HepG2 (cell line): ENCODE results near the gene CARMIL3. TPM values are rescaled to one million over a fixed set of nuclear protein-coding genes. Genes with fewer than 3 reads are reported as not detected.

Source experiments
- ATRX ChIP-seq: sonication (generic); formaldehyde crosslinking; IDR thresholded peaks from 2 replicates; pipeline ENCODE4 v1.4.0; 2020; ENCODE audit warnings: missing genetic modification reagents, borderline replicate concordance
- ETV5 ChIP-seq: IDR thresholded peaks from 2 replicates; pipeline ENCODE4 v1.6.1; 2018; ENCODE audit warnings: missing biosample characterization, missing genetic modification reagents, inconsistent platforms, borderline replicate concordance
- FIP1L1 ChIP-seq: fragments of 200-400 bp; formaldehyde crosslinking; IDR thresholded peaks from 2 replicates; pipeline ENCODE4 v1.6.1; 2018; ENCODE audit warnings: low read depth, mild to moderate bottlenecking, low read length, moderate library complexity, borderline replicate concordance; ENCODE audit not compliant: insufficient read depth
- HDAC6 ChIP-seq: fragments of 200-600 bp; sonication (generic); IDR thresholded peaks from 2 replicates; pipeline ENCODE4 v1.7.0; 2017; ENCODE audit warnings: mild to moderate bottlenecking, antibody characterized with exemption, low read length, low read depth
- KLF6 ChIP-seq: IDR thresholded peaks from 2 replicates; pipeline ENCODE4 v1.8.0; 2016; ENCODE audit warnings: missing biosample characterization, missing genetic modification reagents
- MTF2 ChIP-seq: sonication (generic); formaldehyde crosslinking; IDR thresholded peaks from 2 replicates; pipeline ENCODE4 v1.5.0; 2020; ENCODE audit warnings: missing genetic modification reagents, borderline replicate concordance
- MYC ChIP-seq: sonication (generic); formaldehyde crosslinking; IDR thresholded peaks from 2 replicates; pipeline ENCODE4 v1.9.0; 2021; ENCODE audit warnings: missing genetic modification reagents, borderline replicate concordance
- PCBP2 ChIP-seq: fragments of 200-400 bp; formaldehyde crosslinking; optimal IDR thresholded peaks from 2 replicates; pipeline ENCODE3; 2018; ENCODE audit warnings: low read length, low read depth; ENCODE audit not compliant: poor library complexity, severe bottlenecking
- TEF ChIP-seq: sonication (generic); formaldehyde crosslinking; IDR thresholded peaks from 2 replicates; pipeline ENCODE4 v1.5.0; 2020; ENCODE audit warnings: missing genetic modification reagents
- TP53 ChIP-seq: sonication (generic); formaldehyde crosslinking; conservative IDR thresholded peaks from 2 replicates; pipeline ENCODE4 v1.4.0; 2020; ENCODE audit warnings: missing genetic modification reagents
- ZBTB1 ChIP-seq: sonication (generic); formaldehyde crosslinking; IDR thresholded peaks from 2 replicates; pipeline ENCODE4 v1.4.0; 2020; ENCODE audit warnings: missing genetic modification reagents, borderline replicate concordance
- ZFP91 ChIP-seq: sonication (generic); formaldehyde crosslinking; IDR thresholded peaks from 2 replicates; pipeline ENCODE4 v1.9.0; 2022; ENCODE audit warnings: missing genetic modification reagents, mild to moderate bottlenecking, borderline replicate concordance
- ZNF317 ChIP-seq: sonication (generic); formaldehyde crosslinking; IDR thresholded peaks from 2 replicates; pipeline ENCODE4 v1.5.0; 2020; ENCODE audit warnings: mild to moderate bottlenecking, missing genetic modification reagents
- ZNF329 ChIP-seq: sonication (generic); formaldehyde crosslinking; IDR thresholded peaks from 2 replicates; pipeline ENCODE4 v1.9.0; 2021; ENCODE audit warnings: low read depth, mild to moderate bottlenecking, missing genetic modification reagents
- ZNF609 ChIP-seq: sonication (generic); formaldehyde crosslinking; IDR thresholded peaks from 2 replicates; pipeline ENCODE4 v1.4.0; 2020; ENCODE audit warnings: mild to moderate bottlenecking, missing genetic modification reagents, borderline replicate concordance
- ZNF75D ChIP-seq: sonication (generic); formaldehyde crosslinking; IDR thresholded peaks from 2 replicates; pipeline ENCODE4 v1.8.1; 2023; ENCODE audit warnings: missing genetic modification reagents, mild to moderate bottlenecking, borderline replicate concordance
- ZNF776 ChIP-seq: sonication (generic); formaldehyde crosslinking; IDR thresholded peaks from 2 replicates; pipeline ENCODE4 v1.4.0; 2020; ENCODE audit warnings: mild to moderate bottlenecking, missing genetic modification reagents
- ZNF780A ChIP-seq: sonication (generic); formaldehyde crosslinking; IDR thresholded peaks from 2 replicates; pipeline ENCODE4 v1.8.0; 2022; ENCODE audit warnings: mild to moderate bottlenecking, missing genetic modification reagents, moderate library complexity
- ZXDC ChIP-seq: sonication (generic); formaldehyde crosslinking; IDR thresholded peaks from 2 replicates; pipeline ENCODE4 v1.5.0; 2020; ENCODE audit warnings: mild to moderate bottlenecking, missing genetic modification reagents
- polyA plus RNA-seq, 8 experiments: library from polyadenylated mRNA; depleted of rRNA in 3 of 8; stranded (reverse) in 7 of 8; unstranded in 1 of 8; fragments of >200 nt; fragmentation: Illumina TruSeq in 4 of 8; extraction: Trizol in 4 of 8; gene quantifications; 2 replicates each; pipeline versions ENCODE4 v1.2.1 to v1.2.3, GENCODE V29; 2011 to 2016; ENCODE audit warnings: low read depth in 4 of 8, missing spikeins in 1 of 8, mixed read lengths in 1 of 8; ENCODE audit not compliant: insufficient read depth in 1 of 8
- total RNA-seq, 5 experiments: library from RNA; depleted of rRNA; stranded (reverse); fragments of >200 nt; fragmentation: Illumina TruSeq; extraction: Trizol; gene quantifications; 2 replicates each; pipeline ENCODE4 v1.2.3, GENCODE V29; 2016; ENCODE audit warnings: low read depth in 1 of 5

The CARMIL3 gene
- total and polyA plus RNA-seq, 2 of the 13 experiments (the other 11 are each of a cell fraction or from before 2014, with no cell fraction given) = 0.27 to 0.55 TPM

- no peak for TF ChIP-seq ZNF329 (CRISPR knock-in tag)
- TF ChIP-seq HDAC6 = no peak
- no peak for TF ChIP-seq PCBP2
- peak; percentile 34; the same call in 1 of the 2 replicates for TF ChIP-seq ETV5 (CRISPR knock-in tag)
- no peak for TF ChIP-seq ZXDC
- no peak for TF ChIP-seq TP53 (CRISPR knock-in tag)
- no peak for TF ChIP-seq ZNF75D (CRISPR knock-in tag)
- TF ChIP-seq ZFP91 = peak; percentile 84; the same call in 1 of the 2 replicates
- no peak for TF ChIP-seq ZNF776 (CRISPR knock-in tag)
- 0 out of 2 replicates have a peak, but pooled peaks have one; percentile 50 for TF ChIP-seq KLF6 (CRISPR knock-in tag)
- no peak for TF ChIP-seq FIP1L1
- TF ChIP-seq ZNF609 (CRISPR knock-in tag) = no peak
- TF ChIP-seq TEF (CRISPR knock-in tag) = no peak
- TF ChIP-seq ZBTB1 (CRISPR knock-in tag) = no peak
- 0 out of 2 replicates have a peak, but pooled peaks have one; percentile 40 for TF ChIP-seq MYC (CRISPR knock-in tag)
- TF ChIP-seq MTF2 (CRISPR knock-in tag) = 0 out of 2 replicates have a peak, but pooled peaks have one; percentile 57
- no peak for TF ChIP-seq ATRX (CRISPR knock-in tag)
- no peak for TF ChIP-seq ZNF317 (CRISPR knock-in tag)
- no peak for TF ChIP-seq ZNF780A (CRISPR knock-in tag)
Measured at GRCh38 chr14:24058260-24058950, 6.6 kb downstream of the CARMIL3 start (continued).
